Osteocyte (in vitro differentiated cells): Measurements from ENCODE around the gene RIT2. TPM values are rescaled to one million over a fixed set of nuclear protein-coding genes. Genes with fewer than 3 reads are reported as not detected.

Experiments used
- DNase-seq: peaks from one replicate; pipeline ENCODE4 v3.0.0; 2021; ENCODE audit warnings: mixed read lengths; ENCODE audit not compliant: unreplicated experiment; ENCODE audit errors: extremely low spot score
- H3K27ac Mint-ChIP-seq: one replicate; pipeline ENCODE4 v1.8.0; 2021; ENCODE audit warnings: mild to moderate bottlenecking, mixed read lengths; ENCODE audit not compliant: unreplicated experiment
- H3K27me3 Mint-ChIP-seq: one replicate; pipeline ENCODE4 v1.8.0; 2021; ENCODE audit warnings: mixed read lengths; ENCODE audit not compliant: unreplicated experiment
- H3K36me3 Mint-ChIP-seq: one replicate; pipeline ENCODE4 v1.8.0; 2021; ENCODE audit warnings: mixed read lengths; ENCODE audit not compliant: unreplicated experiment
- H3K4me1 Mint-ChIP-seq: one replicate; pipeline ENCODE4 v1.8.0; 2021; ENCODE audit warnings: mixed read lengths; ENCODE audit not compliant: unreplicated experiment
- H3K4me3 Mint-ChIP-seq: one replicate; pipeline ENCODE4 v1.8.0; 2021; ENCODE audit warnings: mild to moderate bottlenecking, moderate library complexity, mixed read lengths; ENCODE audit not compliant: unreplicated experiment
- H3K9me3 Mint-ChIP-seq: one replicate; pipeline ENCODE4 v1.8.0; 2021; ENCODE audit warnings: mixed read lengths; ENCODE audit not compliant: unreplicated experiment
- CTCF ChIP-seq: fragments of 200-600 bp; sonication (generic); IDR thresholded peaks from 2 replicates; pipeline ENCODE4 v1.5.0; 2021; ENCODE audit warnings: antibody characterized with exemption, mild to moderate bottlenecking, moderate library complexity
- total RNA-seq: library from RNA; stranded (reverse); gene quantifications from 2 replicates; pipeline ENCODE4 v1.2.1, GENCODE V29; 2021

The RIT2 gene
- total RNA-seq, 1 donor from 2014 or later = not detected

- no peaks in the 10 kb centered on the region for H3K4me1 Mint-ChIP-seq
- no peak overlapping the region for H3K27ac Mint-ChIP-seq
- H3K36me3 Mint-ChIP-seq = no peaks in the 10 kb centered on the region
- no peaks in the 10 kb centered on the region for H3K9me3 Mint-ChIP-seq
- no peak for TF ChIP-seq CTCF
- DNase-seq = no peak
- no peak overlapping the region for H3K4me3 Mint-ChIP-seq
- peaks cover 5% of the 10 kb centered on the region for H3K27me3 Mint-ChIP-seq
Observed at GRCh38 chr18:43116699-43117294, 1.3 kb upstream of the RIT2 start.

GRCh38 chr18:43113220-43113895, 2.1 kb downstream of the RIT2 start:
- Mint-ChIP-seq H3K27me3 (peaks cover 2% of the 10 kb centered on the region), H3K27ac (no peak overlapping the region), H3K36me3 (no peaks in the 10 kb centered on the region), H3K4me1 (no peaks in the 10 kb centered on the region), H3K9me3 (no peaks in the 10 kb centered on the region), H3K4me3 (no peak overlapping the region)
- no peak for TF ChIP-seq CTCF
- no peak for DNase-seq

GRCh38 chr18:43108882-43109281, 6.6 kb downstream of the RIT2 start:
- H3K9me3 Mint-ChIP-seq = no peaks in the 10 kb centered on the region
- H3K4me3 Mint-ChIP-seq = no peak overlapping the region
- H3K4me1 Mint-ChIP-seq = no peaks in the 10 kb centered on the region
- no peaks in the 10 kb centered on the region for H3K27me3 Mint-ChIP-seq
- no peak for DNase-seq
- H3K27ac Mint-ChIP-seq = no peak overlapping the region
- TF ChIP-seq CTCF = no peak
- H3K36me3 Mint-ChIP-seq = no peaks in the 10 kb centered on the region

GRCh38 chr18:43108469-43108868, 7.0 kb downstream of the RIT2 start:
- no peak for TF ChIP-seq CTCF

GRCh38 chr18:43093646-43094045, 21.8 kb downstream of the RIT2 start:
- no peak overlapping the region for H3K27ac Mint-ChIP-seq
- DNase-seq = no peak
- no peaks in the 10 kb centered on the region for H3K36me3 Mint-ChIP-seq
- no peak for TF ChIP-seq CTCF
- no peaks in the 10 kb centered on the region for H3K27me3 Mint-ChIP-seq
- peaks cover 6% of the 10 kb centered on the region for H3K9me3 Mint-ChIP-seq
- no peaks in the 10 kb centered on the region for H3K4me1 Mint-ChIP-seq
- H3K4me3 Mint-ChIP-seq = no peak overlapping the region

More at GRCh38 chr18:43108469-43108868, 7.0 kb downstream of the RIT2 start:
- Mint-ChIP-seq H3K27ac (no peak overlapping the region), H3K9me3 (no peaks in the 10 kb centered on the region), H3K4me3 (no peak overlapping the region), H3K4me1 (no peaks in the 10 kb centered on the region), H3K36me3 (no peaks in the 10 kb centered on the region), H3K27me3 (no peaks in the 10 kb centered on the region)
- DNase-seq = no peak
